Adipocyte (in vitro differentiated cells): ENCODE data around the gene IL1RAPL2.
A peak's percentile ranks its signal among the peaks of the same experiment; 100 is the strongest.
"Not testable (repeated sequence)": the region's sequence is repeated elsewhere in the genome, so short reads cannot be mapped to it uniquely, and the experiment has no call there.

Experiments used
- DNase-seq: peaks from one replicate; pipeline ENCODE4 v3.0.0-alpha.2; 2015; ENCODE audit warnings: low read depth
- H3K27me3 ChIP-seq: replicated peaks from 2 replicates; pipeline ENCODE4 v1.7.0; 2013; ENCODE audit warnings: mild to moderate bottlenecking, low read length, moderate library complexity; ENCODE audit not compliant: control insufficient read depth, insufficient read depth
- H3K36me3 ChIP-seq: 2 replicates; pipeline ENCODE4 v1.7.0; 2013; ENCODE audit warnings: low read length, mild to moderate bottlenecking, moderate library complexity; ENCODE audit not compliant: control insufficient read depth, insufficient read depth, severe bottlenecking
- H3K4me1 ChIP-seq: 2 replicates; pipeline ENCODE4 v1.7.0; 2013; ENCODE audit warnings: mild to moderate bottlenecking, low read length, moderate library complexity; ENCODE audit not compliant: control insufficient read depth, insufficient read depth
- H3K4me3 ChIP-seq: 2 replicates; pipeline ENCODE4 v1.7.0; 2013; ENCODE audit warnings: mild to moderate bottlenecking, low read length, moderate library complexity
- H3K9ac ChIP-seq: 2 replicates; pipeline ENCODE4 v1.7.0; 2013; ENCODE audit warnings: mild to moderate bottlenecking, low read length, moderate library complexity
- H3K9me3 ChIP-seq: 2 replicates; pipeline ENCODE4 v1.7.0; 2013; ENCODE audit warnings: mild to moderate bottlenecking, low read length, moderate library complexity; ENCODE audit not compliant: control insufficient read depth

IL1RAPL2 gene

GRCh38 chrX:105752338-105752956 is 1186.4 kb downstream of the IL1RAPL2 start:
- no peak for DNase-seq
- Histone ChIP-seq H3K36me3 (no peaks in the 10 kb centered on the region), H3K27me3 (no peaks in the 10 kb centered on the region), H3K4me1 (no peaks in the 10 kb centered on the region), H3K9me3 (no peaks in the 10 kb centered on the region), H3K4me3 (no peak overlapping the region), H3K9ac (no peak overlapping the region)

- H3K27me3 ChIP-seq = no peaks in the 10 kb centered on the region
- no peak overlapping the region for H3K9ac ChIP-seq
- no peaks in the 10 kb centered on the region for H3K9me3 ChIP-seq
- no peaks in the 10 kb centered on the region for H3K4me1 ChIP-seq
- no peak for DNase-seq
- H3K36me3 ChIP-seq = no peaks in the 10 kb centered on the region
- no peak overlapping the region for H3K4me3 ChIP-seq
Measured at GRCh38 chrX:105753411-105753810, 1187.4 kb downstream of the IL1RAPL2 start.

DNA sequence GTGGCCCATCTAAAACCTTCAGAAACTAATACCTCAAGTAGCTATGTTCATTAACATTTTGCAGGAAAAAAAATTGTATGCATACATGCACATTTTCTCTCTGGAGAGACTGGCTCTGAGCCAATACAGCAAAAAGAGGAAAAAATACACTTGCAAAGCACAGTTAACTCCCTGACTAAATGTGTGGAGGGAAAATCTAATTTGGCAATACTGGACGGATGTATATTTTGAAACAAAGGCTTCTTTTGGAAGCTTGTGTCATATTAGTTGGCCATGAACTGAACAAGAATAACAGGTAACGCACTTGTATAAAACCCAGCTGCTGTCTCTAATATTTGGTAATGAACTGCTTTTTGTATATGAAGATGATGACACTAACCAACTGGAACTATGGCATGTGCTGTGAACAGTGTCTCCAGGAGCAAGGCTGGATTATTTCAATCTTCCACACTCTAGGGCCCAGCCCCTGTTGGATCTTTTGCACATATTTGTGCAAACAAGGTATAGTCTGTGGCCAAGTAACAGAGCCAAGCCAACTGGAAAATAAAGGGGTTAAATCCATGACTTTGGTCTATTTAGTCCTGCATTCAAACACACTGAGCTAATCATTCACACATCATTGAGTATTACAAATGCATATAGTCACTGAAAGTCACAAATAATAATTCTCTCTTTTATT is 1188.4 kb downstream of the IL1RAPL2 start:
- no peaks in the 10 kb centered on the region for H3K27me3 ChIP-seq
- no peak overlapping the region for H3K4me3 ChIP-seq
- H3K4me1 ChIP-seq = no peaks in the 10 kb centered on the region
- no peaks in the 10 kb centered on the region for H3K36me3 ChIP-seq
- H3K9ac ChIP-seq = no peak overlapping the region
- H3K9me3 ChIP-seq = no peaks in the 10 kb centered on the region
- DNase-seq = no peak

DNA sequence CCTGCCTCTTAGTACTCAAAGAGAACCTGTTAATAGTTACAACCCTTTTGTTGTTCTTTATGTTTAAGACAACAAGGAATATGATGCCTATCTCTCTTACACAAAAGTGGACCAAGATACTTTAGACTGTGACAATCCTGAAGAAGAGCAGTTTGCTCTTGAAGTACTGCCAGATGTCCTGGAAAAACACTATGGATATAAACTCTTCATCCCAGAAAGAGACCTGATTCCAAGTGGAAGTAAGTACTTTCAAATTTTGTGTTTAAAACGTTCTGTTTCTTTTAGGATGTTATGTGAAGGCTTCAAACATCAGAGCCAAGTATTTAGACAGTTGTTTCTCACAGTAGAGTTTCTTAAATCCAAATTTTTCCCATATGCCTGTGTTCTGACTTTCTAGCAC is 1189.1 kb downstream of the IL1RAPL2 start:
- H3K9me3 ChIP-seq = no peaks in the 10 kb centered on the region
- no peak overlapping the region for H3K9ac ChIP-seq
- H3K4me1 ChIP-seq = no peaks in the 10 kb centered on the region
- no peaks in the 10 kb centered on the region for H3K27me3 ChIP-seq
- no peak overlapping the region for H3K4me3 ChIP-seq
- DNase-seq = no peak
- H3K36me3 ChIP-seq = no peaks in the 10 kb centered on the region

DNA sequence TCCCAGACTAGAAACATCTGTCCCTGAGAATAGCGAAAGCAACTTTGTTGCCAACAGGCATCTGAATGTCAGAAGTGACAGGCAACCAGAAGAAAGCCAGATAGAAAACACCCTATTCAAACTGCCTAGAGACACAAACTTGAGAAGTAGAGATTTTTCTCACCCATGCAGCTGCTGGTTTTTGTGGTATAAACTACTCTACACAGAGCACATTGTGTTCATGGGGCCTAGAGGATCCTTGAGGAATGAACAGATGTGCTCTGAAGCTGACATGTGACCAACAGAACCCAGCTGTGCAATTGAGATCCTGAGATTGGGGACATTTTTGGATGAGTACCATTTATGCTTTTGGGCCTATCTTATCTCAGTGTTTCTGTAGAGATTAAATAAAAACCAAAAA is 1192.8 kb downstream of the IL1RAPL2 start:
- no peaks in the 10 kb centered on the region for H3K4me1 ChIP-seq
- H3K4me3 ChIP-seq = no peak overlapping the region
- DNase-seq = no peak
- no peak overlapping the region for H3K9ac ChIP-seq
- no peaks in the 10 kb centered on the region for H3K36me3 ChIP-seq
- no peaks in the 10 kb centered on the region for H3K27me3 ChIP-seq
- no peaks in the 10 kb centered on the region for H3K9me3 ChIP-seq

- no peaks in the 10 kb centered on the region for H3K4me1 ChIP-seq
- no peaks in the 10 kb centered on the region for H3K36me3 ChIP-seq
- no peaks in the 10 kb centered on the region for H3K9me3 ChIP-seq
- DNase-seq = no peak
- no peak overlapping the region for H3K4me3 ChIP-seq
- H3K27me3 ChIP-seq = no peaks in the 10 kb centered on the region
- no peak overlapping the region for H3K9ac ChIP-seq
Measured at GRCh38 chrX:105759598-105759997, 1193.6 kb downstream of the IL1RAPL2 start.

GRCh38 chrX:105765691-105766090 is 1199.7 kb downstream of the IL1RAPL2 start:
- Histone ChIP-seq H3K9me3 (no peaks in the 10 kb centered on the region), H3K36me3 (no peaks in the 10 kb centered on the region), H3K9ac (no peak overlapping the region), H3K4me1 (no peaks in the 10 kb centered on the region), H3K27me3 (peaks cover 7% of the 10 kb centered on the region), H3K4me3 (no peak overlapping the region)
- DNase-seq = no peak

- no peak overlapping the region for H3K4me3 ChIP-seq
- no peaks in the 10 kb centered on the region for H3K36me3 ChIP-seq
- no peaks in the 10 kb centered on the region for H3K9me3 ChIP-seq
- DNase-seq = no peak
- H3K9ac ChIP-seq = no peak overlapping the region
- H3K4me1 ChIP-seq = no peaks in the 10 kb centered on the region
- peaks cover 15% of the 10 kb centered on the region for H3K27me3 ChIP-seq
Measured at GRCh38 chrX:105773801-105774200, 1207.8 kb downstream of the IL1RAPL2 start.

DNA sequence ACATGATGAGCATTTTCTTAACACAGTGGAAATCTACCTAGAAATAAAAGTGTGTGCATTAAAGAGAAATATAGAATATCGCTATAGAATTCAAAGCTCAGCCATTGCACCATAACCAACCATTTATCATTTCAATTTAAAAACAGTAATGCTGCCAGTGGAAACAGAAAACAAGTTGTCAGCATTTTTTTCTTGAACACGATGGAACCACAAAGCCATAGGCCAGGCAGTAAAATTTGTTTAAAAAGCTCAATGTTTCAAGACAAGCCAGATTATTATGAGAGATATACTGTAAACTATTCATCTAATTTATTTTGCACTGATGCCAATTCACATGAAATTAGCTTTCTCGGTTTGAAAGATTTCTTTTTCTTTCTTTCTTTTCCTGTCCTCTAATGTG is 1209.7 kb downstream of the IL1RAPL2 start:
- Histone ChIP-seq H3K4me1 (no peaks in the 10 kb centered on the region), H3K27me3 (peaks cover 15% of the 10 kb centered on the region), H3K9ac (no peak overlapping the region), H3K9me3 (no peaks in the 10 kb centered on the region), H3K36me3 (no peaks in the 10 kb centered on the region), H3K4me3 (no peak overlapping the region)
- DNase-seq = no peak

- Histone ChIP-seq H3K27me3 (peaks cover 13% of the 10 kb centered on the region), H3K4me3 (no peak overlapping the region), H3K4me1 (no peaks in the 10 kb centered on the region), H3K9ac (no peak overlapping the region), H3K36me3 (no peaks in the 10 kb centered on the region), H3K9me3 (no peaks in the 10 kb centered on the region)
- DNase-seq = peak; percentile 17
Measured at GRCh38 chrX:105781804-105782203, 1215.8 kb downstream of the IL1RAPL2 start.

DNA sequence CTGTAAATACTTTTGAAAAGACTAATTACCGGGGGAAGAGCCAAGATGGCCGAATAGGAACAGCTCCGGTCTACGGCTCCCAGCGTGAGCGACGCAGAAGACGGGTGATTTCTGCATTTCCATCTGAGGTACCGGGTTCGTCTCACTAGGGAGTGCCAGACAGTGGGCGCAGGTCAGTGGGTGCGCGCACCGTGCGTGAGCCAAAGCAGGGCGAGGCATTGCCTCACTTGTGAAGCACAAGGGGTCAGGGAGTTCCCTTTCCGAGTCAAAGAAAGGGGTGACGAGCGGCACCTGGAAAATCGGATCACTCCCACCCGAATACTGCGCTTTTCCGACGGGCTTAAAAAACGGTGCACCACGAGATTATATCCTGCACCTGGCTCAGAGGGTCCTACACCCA is 1230.9 kb downstream of the IL1RAPL2 start:
- not testable (repeated sequence) for DNase-seq, H3K4me1 ChIP-seq, H3K27me3 ChIP-seq, H3K36me3 ChIP-seq, H3K9me3 ChIP-seq, H3K4me3 ChIP-seq, H3K9ac ChIP-seq

- Histone ChIP-seq H3K4me3 (no peak overlapping the region), H3K27me3 (no peaks in the 10 kb centered on the region), H3K4me1 (no peaks in the 10 kb centered on the region), H3K9me3 (peaks cover 13% of the 10 kb centered on the region), H3K9ac (no peak overlapping the region), H3K36me3 (no peaks in the 10 kb centered on the region)
- DNase-seq = no peak
Measured at GRCh38 chrX:105803891-105804290, 1237.9 kb downstream of the IL1RAPL2 start.
